ENCODE results near the gene THADA. TPM values are rescaled to one million over a fixed set of nuclear protein-coding genes. Genes with fewer than 3 reads are reported as not detected.

Gene THADA
- total and polyA plus RNA-seq, 2 donors (not counting 3 experiments of a cell fraction or from before 2014, with no cell fraction given): 22.6 to 25.3 TPM

- CTCF ChIA-PET: interaction anchor here (0.8 to 1.4 kb wide), 4 partner anchors 46 to 142 kb away, joined by 3 read pairs; no protein-coding TSS in a partner anchor
- H3K4me2 ChIP-seq (ENCODE audit: insufficient read depth, low read length): no peak overlapping the region
- DNase-seq (ENCODE audit: low read depth, low spot score): no peak
- H3K4me1 ChIP-seq (ENCODE audit: control insufficient read depth, extremely low read depth, insufficient read depth, low read length): peaks cover 19% of the 10 kb centered on the region
- no peak for FAIRE-seq
- no peak overlapping the region for H2AFZ ChIP-seq (ENCODE audit: low read depth, low read length)
- no peaks in the 10 kb centered on the region for H3K9me3 ChIP-seq (replicated peaks; ENCODE audit: control insufficient read depth, insufficient read depth, low read length)
- no peak overlapping the region for H3K27ac ChIP-seq (ENCODE audit: insufficient read depth, low read depth, low read length)
- POLR2A ChIA-PET: no interaction called here
- H3K27me3 ChIP-seq (ENCODE audit: control insufficient read depth in 2 of 2, insufficient read depth in 2 of 2, low read length in 2 of 2): no peaks in the 10 kb centered on the region
- no peak overlapping the region for H3K9ac ChIP-seq (replicated peaks; ENCODE audit: extremely low read depth, insufficient read depth, low read length)
- no TSS peak for BruUV-seq (replicated peaks)
- H3K9me1 ChIP-seq (replicated peaks; ENCODE audit: control insufficient read depth, extremely low read depth, insufficient read depth, low read length): no peaks in the 10 kb centered on the region
- H3K4me3 ChIP-seq (replicated peaks in 1 of 3; ENCODE audit: insufficient read depth in 1 of 3, low read depth in 1 of 3, low read length in 3 of 3): no peak overlapping the region
- dilution Hi-C loops (cut with MboI; ENCODE audit: extremely low pct_ligation_motif_present, low sequenced_read_pairs) (no loop called here), intact Hi-C loops (cut with micrococcal nuclease) (no loop called here)
- H3K36me3 ChIP-seq (ENCODE audit: control insufficient read depth in 2 of 2, extremely low read depth in 1 of 2, insufficient read depth in 2 of 2, low read length in 2 of 2): no peaks in the 10 kb centered on the region
- no peaks in the 10 kb centered on the region for H3K79me2 ChIP-seq (ENCODE audit: control insufficient read depth, insufficient read depth, low read length)
- H4K20me1 ChIP-seq (replicated peaks; ENCODE audit: control insufficient read depth, extremely low read depth, insufficient read depth, low read length): no peaks in the 10 kb centered on the region
- TF ChIP-seq FOS (IDR thresholded peaks at IDR 0.05; ENCODE audit: borderline replicate concordance, insufficient read depth, low read length) (peak; percentile 17), POLR2A (IDR thresholded peaks at IDR 0.05; ENCODE audit: low read depth, low read length) (no peak)
Observed at GRCh38 chr2:43472527-43473194, 123.2 kb downstream of the THADA start.

DNA sequence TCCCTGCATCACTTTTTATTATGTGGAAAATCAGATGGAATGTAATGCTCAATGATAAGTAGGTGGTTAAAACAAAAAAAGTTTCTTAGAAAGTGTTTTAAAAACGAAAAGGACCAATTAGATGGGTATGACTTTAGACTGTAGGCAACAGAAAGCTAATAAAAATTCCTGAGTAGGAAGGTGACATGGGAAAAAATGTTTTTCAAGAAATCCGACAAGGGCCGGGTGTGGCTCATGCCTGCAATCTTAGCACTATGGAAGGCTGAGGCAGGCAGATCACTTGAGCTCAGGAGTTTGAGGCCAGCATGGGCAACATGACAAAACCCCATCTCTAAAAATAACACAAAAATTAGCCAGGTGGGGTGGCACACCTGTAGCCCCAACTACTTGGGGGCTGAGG, 126.1 kb downstream of the THADA start:
- no peaks in the 10 kb centered on the region for H3K36me3 ChIP-seq (ENCODE audit: control insufficient read depth in 2 of 2, extremely low read depth in 1 of 2, insufficient read depth in 2 of 2, low read length in 2 of 2)
- no peak overlapping the region for H3K4me2 ChIP-seq (ENCODE audit: insufficient read depth, low read length)
- H3K4me3 ChIP-seq (replicated peaks in 1 of 3; ENCODE audit: insufficient read depth in 1 of 3, low read depth in 1 of 3, low read length in 3 of 3): no peak overlapping the region
- intact Hi-C loops (cut with micrococcal nuclease): loop anchor here (2.0 kb wide), 1 partner anchor 129 kb away; no protein-coding TSS in a partner anchor
- no peaks in the 10 kb centered on the region for H3K9me1 ChIP-seq (replicated peaks; ENCODE audit: control insufficient read depth, extremely low read depth, insufficient read depth, low read length)
- H4K20me1 ChIP-seq (replicated peaks; ENCODE audit: control insufficient read depth, extremely low read depth, insufficient read depth, low read length): no peaks in the 10 kb centered on the region
- no peak for DNase-seq (ENCODE audit: low read depth, low spot score)
- dilution Hi-C loops (cut with MboI; ENCODE audit: extremely low pct_ligation_motif_present, low sequenced_read_pairs): no loop called here
- H3K4me1 ChIP-seq (ENCODE audit: control insufficient read depth, extremely low read depth, insufficient read depth, low read length): peaks cover 26% of the 10 kb centered on the region
- H3K79me2 ChIP-seq (ENCODE audit: control insufficient read depth, insufficient read depth, low read length): no peaks in the 10 kb centered on the region
- H3K27ac ChIP-seq (ENCODE audit: insufficient read depth, low read depth, low read length): no peak overlapping the region
- CTCF ChIA-PET: interaction anchor here (4.2 kb wide), 1 partner anchor 16 kb away, joined by 23 read pairs; no protein-coding TSS in a partner anchor
- no TSS peak for BruUV-seq (replicated peaks)
- no peak overlapping the region for H2AFZ ChIP-seq (ENCODE audit: low read depth, low read length)
- POLR2A ChIA-PET: no interaction called here
- TF ChIP-seq EZH2 (IDR thresholded peaks at IDR 0.05; ENCODE audit: borderline replicate concordance, low read depth, low read length, severe bottlenecking): no peak
- no peak for TF ChIP-seq POLR2AphosphoS5 (IDR thresholded peaks at IDR 0.05; ENCODE audit: insufficient read depth, low read depth, low read length)
- no peak for TF ChIP-seq JUN (IDR thresholded peaks at IDR 0.05; ENCODE audit: borderline replicate concordance, insufficient read depth, insufficient read length, low read depth)
- H3K27me3 ChIP-seq (ENCODE audit: control insufficient read depth in 2 of 2, insufficient read depth in 2 of 2, low read length in 2 of 2): no peaks in the 10 kb centered on the region
- no peak for FAIRE-seq
- H3K9ac ChIP-seq (replicated peaks; ENCODE audit: extremely low read depth, insufficient read depth, low read length): no peak overlapping the region
- no peaks in the 10 kb centered on the region for H3K9me3 ChIP-seq (replicated peaks; ENCODE audit: control insufficient read depth, insufficient read depth, low read length)

All from endothelial cell of umbilical vein (primary cell).